T-helper 17 cell (primary cell): Measurements from ENCODE around the gene FGF18. TPM values are rescaled to one million over a fixed set of nuclear protein-coding genes. Genes with fewer than 3 reads are reported as not detected.
"Not testable (repeated sequence)": the region's sequence is repeated elsewhere in the genome, so short reads cannot be mapped to it uniquely, and the experiment has no call there.

Source experiments
- ATAC-seq: fragments of 150-1000 bp; cut with Tn5 transposase; 2 replicates; pipeline ENCODE4 v1.10.0; 2021; ENCODE audit warnings: mild to moderate bottlenecking, moderate library complexity
- DNase-seq, 3 donors: peaks; one replicate each; pipeline versions ENCODE4 v3.0.0 to v3.0.0-alpha.2; 2020 to 2021
- H3K9me3 ChIP-seq: one replicate; pipeline ENCODE4 v1.7.0; 2013; ENCODE audit warnings: low read length, mild to moderate bottlenecking; ENCODE audit not compliant: control insufficient read depth, poor library complexity, severe bottlenecking
- H3K27ac Mint-ChIP-seq: one replicate; pipeline ENCODE4 v1.8.0; 2022; ENCODE audit warnings: mild to moderate bottlenecking, moderate library complexity, mixed read lengths
- H3K27me3 Mint-ChIP-seq: one replicate; pipeline ENCODE4 v1.8.0; 2022; ENCODE audit warnings: mixed read lengths
- H3K36me3 Mint-ChIP-seq: one replicate; pipeline ENCODE4 v1.8.0; 2022; ENCODE audit warnings: low read depth, mixed read lengths
- H3K4me1 Mint-ChIP-seq: one replicate; pipeline ENCODE4 v1.8.0; 2022; ENCODE audit warnings: mild to moderate bottlenecking, mixed read lengths
- H3K4me3 Mint-ChIP-seq: one replicate; pipeline ENCODE4 v1.8.0; 2022; ENCODE audit warnings: mild to moderate bottlenecking, moderate library complexity, mixed read lengths
- total RNA-seq, 4 donors: library from RNA in 2 of 4; stranded (reverse) in 2 of 4; gene quantifications; one replicate each; pipeline ENCODE4 v1.2.3 and lab custom pipeline; 2022 to 2026

Gene FGF18
- total RNA-seq, 2 donors from 2014 or later, result 0.44 to 0.50 TPM

GRCh38 chr5:171497494-171497893 lies 78.0 kb downstream of the FGF18 start:
- not testable (repeated sequence) for H3K4me3 Mint-ChIP-seq, DNase-seq, ATAC-seq, H3K4me1 Mint-ChIP-seq, H3K36me3 Mint-ChIP-seq, H3K27ac Mint-ChIP-seq, H3K9me3 ChIP-seq
- H3K27me3 Mint-ChIP-seq, result peaks cover 24% of the 10 kb centered on the region

GRCh38 chr5:171498166-171498565 lies 78.7 kb downstream of the FGF18 start:
- no peak overlapping the region for H3K4me3 Mint-ChIP-seq
- DNase-seq (no peak), ATAC-seq (no peak)

DNA sequence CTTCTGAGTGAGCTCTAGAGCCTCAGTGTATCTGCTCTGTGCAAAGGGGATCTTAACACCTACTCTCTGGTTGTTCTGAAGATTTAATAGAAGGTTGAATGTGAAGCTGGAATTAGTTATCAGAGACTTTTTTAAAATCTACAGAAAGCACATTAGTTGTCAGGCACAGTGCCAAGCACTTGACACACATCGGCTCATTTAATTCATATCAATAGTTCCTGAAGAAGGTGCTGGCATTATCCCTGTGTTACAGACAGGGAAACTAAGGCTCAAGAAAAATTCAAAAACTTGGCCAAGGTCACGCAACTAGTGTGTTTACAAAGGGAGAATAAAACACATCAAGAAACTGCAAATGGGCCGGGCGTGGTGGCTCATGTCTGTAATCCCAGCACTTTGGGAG lies 80.2 kb downstream of the FGF18 start:
- DNase-seq, result no peak
- Mint-ChIP-seq H3K4me1 (no peaks in the 10 kb centered on the region), H3K27ac (no peak overlapping the region), H3K4me3 (no peak overlapping the region), H3K36me3 (no peaks in the 10 kb centered on the region), H3K27me3 (peaks cover 18% of the 10 kb centered on the region)
- ATAC-seq, result no peak
- H3K9me3 ChIP-seq, result no peaks in the 10 kb centered on the region

More at GRCh38 chr5:171498166-171498565, 78.7 kb downstream of the FGF18 start:
- H3K9me3 ChIP-seq, result no peaks in the 10 kb centered on the region
- no peaks in the 10 kb centered on the region for H3K4me1 Mint-ChIP-seq
- peaks cover 23% of the 10 kb centered on the region for H3K27me3 Mint-ChIP-seq
- no peak overlapping the region for H3K27ac Mint-ChIP-seq
- no peaks in the 10 kb centered on the region for H3K36me3 Mint-ChIP-seq

DNA sequence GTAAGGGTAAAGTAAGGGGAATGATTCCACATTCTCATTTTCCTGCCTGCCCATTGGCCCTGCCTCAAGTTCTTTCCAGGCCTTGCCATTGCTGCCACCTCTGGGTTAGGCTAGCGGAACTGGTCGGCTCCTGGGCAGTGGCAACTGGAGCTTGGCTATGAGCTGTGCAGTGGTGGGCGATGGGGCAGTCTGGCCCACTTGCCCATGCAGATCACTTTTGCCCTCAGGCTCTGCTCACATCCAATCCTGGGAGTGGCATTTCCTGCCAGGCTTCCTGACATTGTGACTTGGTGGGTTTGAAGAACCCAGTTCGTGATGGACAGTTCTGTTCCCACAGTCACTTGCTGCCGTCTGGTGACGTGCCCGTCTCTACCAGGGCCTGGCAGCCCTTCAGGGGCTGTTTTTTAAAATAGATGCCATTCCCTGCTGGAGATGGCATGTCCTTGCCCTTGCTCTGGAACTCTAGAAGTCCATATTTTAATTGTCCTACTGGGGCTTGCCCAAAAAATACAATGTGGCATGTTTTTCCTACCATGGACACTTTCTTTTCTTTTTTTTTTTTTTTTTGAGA lies 86.1 kb downstream of the FGF18 start:
- DNase-seq, result no peak
- no peaks in the 10 kb centered on the region for H3K4me1 Mint-ChIP-seq

GRCh38 chr5:171506951-171507350 lies 87.5 kb downstream of the FGF18 start:
- H3K36me3 Mint-ChIP-seq, result peaks cover 1% of the 10 kb centered on the region
- ATAC-seq, result no peak
- no peak overlapping the region for H3K4me3 Mint-ChIP-seq
- H3K4me1 Mint-ChIP-seq, result no peaks in the 10 kb centered on the region
- no peak overlapping the region for H3K27ac Mint-ChIP-seq
- peaks cover 19% of the 10 kb centered on the region for H3K27me3 Mint-ChIP-seq
- DNase-seq, result no peak
- H3K9me3 ChIP-seq, result no peaks in the 10 kb centered on the region

More for the DNA sequence above, 86.1 kb downstream of the FGF18 start:
- Mint-ChIP-seq H3K4me3 (no peak overlapping the region), H3K36me3 (no peaks in the 10 kb centered on the region), H3K27me3 (peaks cover 12% of the 10 kb centered on the region), H3K27ac (no peak overlapping the region)
- H3K9me3 ChIP-seq, result no peaks in the 10 kb centered on the region
- no peak for ATAC-seq

Other genes starting within 250 kb of the FGF18 start
- not detected for gene TLX3, start 110.4 kb upstream of the FGF18 start, total RNA-seq
- 1,000 to 10,000 TPM; 1,005 to 1,022 TPM for gene NPM1, start 31.8 kb upstream of the FGF18 start, total RNA-seq